Heart right ventricle (tissue), 16 donors: ENCODE data around the gene NDUFAF2. TPM values are rescaled to one million over a fixed set of nuclear protein-coding genes. Genes with fewer than 3 reads are reported as not detected.

ENCODE experiments used
- ATAC-seq, 8 donors: fragments of 200-7000 bp; cut with Tn5 transposase; one replicate each; pipeline ENCODE4 v1.9.1; 2020; ENCODE audit warnings: mild to moderate bottlenecking in 8 of 8, moderate library complexity in 8 of 8, moderate number of reproducible peaks in 1 of 8
- DNase-seq, 2 donors: peaks; one replicate each; pipeline ENCODE4 v3.0.0-alpha.2; 2020
- H3K27ac ChIP-seq, 10 donors: fragments of 200-600 bp; sonication (generic) in 2 of 10; one replicate each; pipeline versions ENCODE4 v1.5.0 to v1.8.0; 2020 to 2022; ENCODE audit warnings: mild to moderate bottlenecking in 3 of 10
- H3K27me3 ChIP-seq, 7 donors: fragments of 200-600 bp; one replicate each; pipeline ENCODE4 v1.8.0; 2021 to 2022; ENCODE audit warnings: mild to moderate bottlenecking in 2 of 7
- H3K36me3 ChIP-seq, 9 donors: fragments of 200-600 bp; sonication (generic) in 1 of 9; one replicate each; pipeline versions ENCODE4 v1.5.0 to v1.8.0; 2020 to 2022; ENCODE audit warnings: mild to moderate bottlenecking in 2 of 9
- H3K4me1 ChIP-seq, 9 donors: fragments of 200-600 bp; sonication (generic) in 1 of 9; one replicate each; pipeline versions ENCODE4 v1.5.0 to v1.8.0; 2020 to 2022; ENCODE audit warnings: mild to moderate bottlenecking in 4 of 9
- H3K4me3 ChIP-seq, 10 donors: fragments of 200-600 bp; sonication (generic) in 2 of 10; one replicate each; pipeline versions ENCODE4 v1.5.0 to v1.8.0; 2020 to 2022; ENCODE audit warnings: mild to moderate bottlenecking in 7 of 10, moderate library complexity in 2 of 10
- H3K9me3 ChIP-seq, 11 donors: fragments of 200-600 bp in 10 of 11; sonication (generic) in 2 of 11; one replicate each; pipeline versions ENCODE4 v1.5.0 to v1.8.0; 2013 to 2022; ENCODE audit warnings: mild to moderate bottlenecking in 2 of 11, control low read depth in 1 of 11, moderate library complexity in 1 of 11
- WGBS, 2 donors: extraction: QIAGEN DNeasy Blood & Tissue Kit; methylation state at CpG; one replicate each; pipeline ENCODE4 v1.1.7; 2013; ENCODE audit warnings: inconsistent platforms in 1 of 2; 5-methylcytosine and 5-hydroxymethylcytosine counted together
- intact Hi-C, 10 donors: fragments of 100-400 bp; cut with DNase I; formaldehyde crosslinking; loops; one replicate each; pipeline versions ENCODE4 v1.11.1 to v1.14.2; 2022
- polyA plus RNA-seq, 2 donors: library from polyadenylated mRNA; stranded (reverse); fragments of 200-250 nt; gene quantifications; one replicate each; pipeline ENCODE4 v1.2.3, GENCODE V29; 2013
- total RNA-seq, 10 donors: library from RNA; stranded (reverse); fragmentation: NEBNext Ultra II Directional in 3 of 10; extraction: Animal tissue kit (Norgen Biotek cat#: 25700) in 3 of 10; gene quantifications; one replicate each; pipeline versions ENCODE4 v1.2.1 to v1.2.4, GENCODE V29; 2021 to 2023
- TF ChIP-seq, protein P1 (sequence below), 9 donors: fragments of 200-600 bp; sonication (generic) in 2 of 9; IDR thresholded peaks; one replicate each; pipeline versions ENCODE4 v1.5.0 to v1.8.0; 2021 to 2022; ENCODE audit warnings: antibody characterized with exemption in 9 of 9, mild to moderate bottlenecking in 5 of 9, moderate library complexity in 1 of 9
- donor health status: Arrhythmogenic right ventricular cardiomyopathy.
- donor health status: ischemic (EF 13 %, LVEDD 7.1; RV severe dilation, severe dysfunction).
- donor health status: healthy with polysubstance abuse.
- donor health status: DM: no; HTN: yes; CAD: no.
- donor health status: DM: no; HTN: no; CAD: no.
- donor health status: ischemic (EF 25% LVEDD 6.9; RV normal size, moderate dysfunction).
- donor health status: ischemic (EF 25% LVEDD 5.7; RV mildly dilated, moderate dysfunction).
- donor health status: healthy.
- donor health status: DM: yes; HTN: yes; CAD: no.
- donor health status: Ischemic cardiomyopathy.
- donor health status: ischemic (EF 35%, LVEDD 5.7; RV mildly dilated, moderate dysfunction).
- donor health status: nonischemic (EF 11% LVEDD 7.7; RV severe dilation, severe dysfunction).
- donor health status: DM: yes; HTN: yes; CAD: no.
- donor health status: PGD.
- donor health status: ischemic (EF 29% LVEDD 5.4; RV normal size, mild dysfunction).
- donor health status: nonischemic (EF 23%, LVEDD 6.1; RV moderate dilation, normal function).

NDUFAF2 gene
- total and polyA plus RNA-seq, 12 donors, result 23.0 to 96.5 (median 32.0) TPM

DNA sequence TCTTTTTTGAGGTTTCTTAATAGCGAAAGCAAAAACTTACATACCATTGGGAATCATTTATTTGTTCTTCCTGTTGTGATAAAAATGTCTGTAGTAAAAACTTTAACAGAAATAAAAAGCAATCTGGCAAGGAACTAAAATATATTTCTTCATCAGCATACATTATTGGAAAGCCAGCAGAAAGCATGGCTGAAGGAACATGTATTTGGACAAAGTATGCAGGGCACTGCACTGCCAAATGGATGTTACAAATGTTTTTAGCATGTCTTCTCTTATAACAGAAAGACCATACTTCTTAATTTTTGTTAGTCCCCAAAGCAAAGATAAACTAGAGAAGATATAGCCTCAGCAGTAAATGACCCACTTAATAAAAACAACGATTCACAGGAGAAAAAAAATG lies 136.7 kb downstream of the NDUFAF2 start:
- peaks cover 0 to 4% (median 0%) of the 10 kb centered on the region in 9 donors for H3K4me1 ChIP-seq
- intact Hi-C loops, result no loop called here
- peaks cover 0 to 5% (median 0%) of the 10 kb centered on the region in 9 donors for H3K36me3 ChIP-seq
- DNase-seq, result no peak
- H3K4me3 ChIP-seq, result no peak overlapping the region
- H3K9me3 ChIP-seq, result peaks cover 0 to 8% (median 0%) of the 10 kb centered on the region in 11 donors
- no peak overlapping the region for H3K27ac ChIP-seq
- 74 to 83% methylated on average over 2 of the region's 2 CpGs for WGBS, 2 donors
- TF ChIP-seq, protein P1, sequence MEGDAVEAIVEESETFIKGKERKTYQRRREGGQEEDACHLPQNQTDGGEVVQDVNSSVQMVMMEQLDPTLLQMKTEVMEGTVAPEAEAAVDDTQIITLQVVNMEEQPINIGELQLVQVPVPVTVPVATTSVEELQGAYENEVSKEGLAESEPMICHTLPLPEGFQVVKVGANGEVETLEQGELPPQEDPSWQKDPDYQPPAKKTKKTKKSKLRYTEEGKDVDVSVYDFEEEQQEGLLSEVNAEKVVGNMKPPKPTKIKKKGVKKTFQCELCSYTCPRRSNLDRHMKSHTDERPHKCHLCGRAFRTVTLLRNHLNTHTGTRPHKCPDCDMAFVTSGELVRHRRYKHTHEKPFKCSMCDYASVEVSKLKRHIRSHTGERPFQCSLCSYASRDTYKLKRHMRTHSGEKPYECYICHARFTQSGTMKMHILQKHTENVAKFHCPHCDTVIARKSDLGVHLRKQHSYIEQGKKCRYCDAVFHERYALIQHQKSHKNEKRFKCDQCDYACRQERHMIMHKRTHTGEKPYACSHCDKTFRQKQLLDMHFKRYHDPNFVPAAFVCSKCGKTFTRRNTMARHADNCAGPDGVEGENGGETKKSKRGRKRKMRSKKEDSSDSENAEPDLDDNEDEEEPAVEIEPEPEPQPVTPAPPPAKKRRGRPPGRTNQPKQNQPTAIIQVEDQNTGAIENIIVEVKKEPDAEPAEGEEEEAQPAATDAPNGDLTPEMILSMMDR (IDR thresholded peaks at IDR 0.05), result no peak
- no peak for ATAC-seq
- no peaks in the 10 kb centered on the region for H3K27me3 ChIP-seq

DNA sequence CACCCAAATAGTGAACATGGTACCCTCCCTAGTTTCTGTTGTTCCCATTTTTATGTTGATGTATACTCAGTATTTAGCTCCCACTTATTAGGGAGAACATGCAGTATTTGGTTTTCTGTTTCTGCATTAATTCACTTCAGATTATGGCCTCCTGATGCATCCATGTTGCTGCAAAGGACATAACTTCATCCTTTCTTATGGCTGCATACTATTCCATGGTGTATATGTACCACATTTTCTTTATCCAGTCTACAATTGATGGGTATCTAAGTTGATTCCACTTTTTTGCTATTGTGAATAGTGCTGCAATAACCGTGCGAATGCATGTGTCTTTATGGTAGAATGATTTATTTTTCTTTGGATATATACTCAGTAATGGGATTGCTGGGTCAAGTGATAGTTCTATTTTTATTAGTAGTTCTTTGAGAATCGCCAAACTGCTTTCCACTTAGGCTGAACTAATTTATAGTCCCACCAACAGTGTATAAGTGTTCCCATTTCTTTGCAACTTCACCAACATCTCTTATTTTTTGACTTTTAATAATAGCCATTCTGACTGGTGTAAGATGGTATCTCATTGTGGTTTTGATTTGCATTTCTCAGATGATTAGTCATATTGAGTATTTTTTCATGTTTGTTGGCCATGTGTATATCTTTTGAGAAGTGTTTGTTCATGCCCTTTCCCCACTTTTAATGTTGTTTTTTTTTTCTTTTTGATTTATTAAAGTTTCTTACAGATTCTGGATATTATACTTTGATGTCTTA lies 137.7 kb downstream of the NDUFAF2 start:
- Histone ChIP-seq H3K4me1 (no peaks in the 10 kb centered on the region), H3K27me3 (no peaks in the 10 kb centered on the region), H3K36me3 (peaks cover 0 to 5% (median 0%) of the 10 kb centered on the region in 9 donors), H3K4me3 (no peak overlapping the region), H3K9me3 (peaks cover 0 to 8% (median 0%) of the 10 kb centered on the region in 11 donors), H3K27ac (no peak overlapping the region)
- DNase-seq (no peak), ATAC-seq (no peak)
- intact Hi-C loops, result no loop called here
- TF ChIP-seq, protein P1 (IDR thresholded peaks at IDR 0.05), result no peak
- 98% methylated on average over 3 of the region's 3 CpGs for WGBS, 2 donors

DNA sequence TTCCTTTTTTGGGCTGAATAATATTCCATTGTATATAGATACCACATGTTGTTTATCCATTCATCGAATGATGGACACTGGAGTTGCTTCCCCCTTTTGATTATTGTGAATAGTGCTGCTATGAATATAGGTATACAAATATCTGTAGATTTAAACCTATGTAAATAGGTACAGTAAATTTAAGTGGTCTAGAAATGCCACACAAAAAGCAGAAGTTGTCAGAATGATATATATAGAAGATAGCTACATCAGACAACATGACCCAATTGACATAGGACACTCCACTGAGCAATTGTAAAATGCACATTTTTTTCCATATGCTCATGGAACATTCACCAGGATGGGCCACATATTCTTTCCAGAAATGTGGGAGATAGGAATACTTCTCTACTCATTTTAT lies 139.7 kb downstream of the NDUFAF2 start:
- intact Hi-C loops, result no loop called here
- H3K9me3 ChIP-seq, result peaks cover 0 to 8% (median 0%) of the 10 kb centered on the region in 11 donors
- WGBS, 2 donors, result 97 to 100% methylated on average over 1 of the region's 1 CpG
- no peaks in the 10 kb centered on the region for H3K27me3 ChIP-seq
- H3K36me3 ChIP-seq, result peaks cover 0 to 5% (median 0%) of the 10 kb centered on the region in 9 donors
- no peak overlapping the region for H3K27ac ChIP-seq
- DNase-seq (no peak), ATAC-seq (no peak)
- no peak overlapping the region for H3K4me3 ChIP-seq
- TF ChIP-seq, protein P1 (IDR thresholded peaks at IDR 0.05), result no peak
- no peaks in the 10 kb centered on the region for H3K4me1 ChIP-seq

DNA sequence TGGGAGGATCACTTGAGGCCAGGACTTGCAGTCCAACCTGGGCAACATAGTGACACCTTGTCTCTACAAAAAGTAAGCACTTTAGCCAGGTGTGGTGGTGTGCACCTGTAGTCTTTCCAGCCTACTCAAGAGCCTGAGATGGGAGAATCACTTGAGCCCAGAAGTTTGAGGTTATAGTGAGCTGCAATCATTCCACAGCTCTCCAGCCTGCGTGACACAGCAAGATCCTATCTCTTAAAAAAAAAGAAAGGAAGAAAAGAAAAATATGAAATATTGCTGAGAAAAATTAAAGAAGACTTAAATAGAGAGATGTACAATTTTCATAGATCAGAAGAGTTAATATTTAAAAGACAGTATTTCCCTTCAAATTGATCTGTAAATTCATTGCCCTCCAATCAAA lies 140.9 kb downstream of the NDUFAF2 start:
- H3K27me3 ChIP-seq, result no peaks in the 10 kb centered on the region
- intact Hi-C loops, result no loop called here
- no peak overlapping the region for H3K4me3 ChIP-seq
- no peaks in the 10 kb centered on the region for H3K4me1 ChIP-seq
- TF ChIP-seq, protein P1 (IDR thresholded peaks at IDR 0.05), result no peak
- DNase-seq (no peak), ATAC-seq (no peak)
- no peak overlapping the region for H3K27ac ChIP-seq
- peaks cover 0 to 8% (median 0%) of the 10 kb centered on the region in 11 donors for H3K9me3 ChIP-seq
- WGBS, 2 donors, result 95 to 97% methylated on average over 1 of the region's 1 CpG
- H3K36me3 ChIP-seq, result peaks cover 0 to 5% (median 0%) of the 10 kb centered on the region in 9 donors
